Measurements from ENCODE around the gene NOLC1. TPM values are rescaled to one million over a fixed set of nuclear protein-coding genes. Genes with fewer than 3 reads are reported as not detected.
A peak's percentile ranks its signal among the peaks of the same experiment; 100 is the strongest.

Gene NOLC1
- polyA plus RNA-seq, 3 donors = 10.0 to 32.1 (median 19.3) TPM

GRCh38 chr10:102191956-102192355 lies 39.8 kb downstream of the NOLC1 start:
- no peaks in the 10 kb centered on the region for H3K36me3 Mint-ChIP-seq
- Histone ChIP-seq H3K4me1 (ENCODE audit: control insufficient read depth in 1 of 2, insufficient read depth in 2 of 2, low read length in 2 of 2) (peaks cover 2 to 11% of the 10 kb centered on the region in 2 donors), H3K27me3 (ENCODE audit: control insufficient read depth in 2 of 2, insufficient read depth in 2 of 2, low read length in 2 of 2) (no peaks in the 10 kb centered on the region), H3K4me3 (replicated peaks in 1 of 3; ENCODE audit: low read depth in 2 of 3, low read length in 3 of 3) (no peak overlapping the region), H3K36me3 (replicated peaks in 1 of 2; ENCODE audit: control insufficient read depth in 1 of 2, insufficient read depth in 2 of 2, low read length in 2 of 2) (no peaks in the 10 kb centered on the region), H3K9ac (ENCODE audit: insufficient read depth, low read length, poor library complexity, severe bottlenecking) (no peak overlapping the region), H3K79me2 (ENCODE audit: insufficient read depth, low read length) (no peaks in the 10 kb centered on the region), H4K20me1 (ENCODE audit: insufficient read depth, low read length) (no peaks in the 10 kb centered on the region), H3K27ac (ENCODE audit: low read depth in 1 of 2, low read length in 2 of 2) (no peak overlapping the region), H3K9me3 (replicated peaks in 1 of 2; ENCODE audit: control insufficient read depth in 1 of 2, insufficient read depth in 1 of 2, low read length in 2 of 2) (peaks cover 12 to 25% of the 10 kb centered on the region in 2 donors), H2AFZ (ENCODE audit: insufficient read depth, low read depth, low read length, poor library complexity, severe bottlenecking) (no peak overlapping the region), H3K4me2 (replicated peaks; ENCODE audit: extremely low read depth, low read length, poor library complexity, severe bottlenecking) (no peak overlapping the region)
- H3K9me3 Mint-ChIP-seq = peaks cover 13 to 26% (median 22%) of the 10 kb centered on the region in 7 donors
- 94% methylated on average over 3 of the region's 7 CpGs for WGBS (ENCODE audit: insufficient coverage)
- intact Hi-C loops (cut with micrococcal nuclease) = no loop called here
- DNase-seq = no peak
- H3K4me1 Mint-ChIP-seq = peaks cover 11% of the 10 kb centered on the region
- no peak for TF ChIP-seq CTCF (IDR thresholded peaks at IDR 0.05)
- H3K27me3 Mint-ChIP-seq (ENCODE audit: low read depth in 3 of 3) = peaks cover 0 to 6% (median 2%) of the 10 kb centered on the region in 3 donors
- H3K4me3 Mint-ChIP-seq = no peak overlapping the region
- H3K27ac Mint-ChIP-seq = no peak overlapping the region

GRCh38 chr10:102195296-102195870 lies 43.2 kb downstream of the NOLC1 start:
- no peak overlapping the region for H3K4me3 ChIP-seq (replicated peaks in 1 of 3; ENCODE audit: low read depth in 2 of 3, low read length in 3 of 3)
- H3K27ac Mint-ChIP-seq = no peak overlapping the region
- peaks cover 12 to 23% of the 10 kb centered on the region in 2 donors for H3K9me3 ChIP-seq (replicated peaks in 1 of 2; ENCODE audit: control insufficient read depth in 1 of 2, insufficient read depth in 1 of 2, low read length in 2 of 2)
- H3K27me3 Mint-ChIP-seq (ENCODE audit: low read depth in 3 of 3) = peaks cover 2 to 6% (median 2%) of the 10 kb centered on the region in 3 donors
- no peak overlapping the region for H3K9ac ChIP-seq (ENCODE audit: insufficient read depth, low read length, poor library complexity, severe bottlenecking)
- H3K27ac ChIP-seq (ENCODE audit: low read depth in 1 of 2, low read length in 2 of 2) = no peak overlapping the region
- H3K4me1 Mint-ChIP-seq = peaks cover 2% of the 10 kb centered on the region
- no peak overlapping the region for H3K4me3 Mint-ChIP-seq
- H3K4me2 ChIP-seq (replicated peaks; ENCODE audit: extremely low read depth, low read length, poor library complexity, severe bottlenecking) = no peak overlapping the region
- H3K79me2 ChIP-seq (ENCODE audit: insufficient read depth, low read length) = no peaks in the 10 kb centered on the region
- no peak overlapping the region for H2AFZ ChIP-seq (ENCODE audit: insufficient read depth, low read depth, low read length, poor library complexity, severe bottlenecking)
- H3K9me3 Mint-ChIP-seq = peaks cover 13 to 23% (median 20%) of the 10 kb centered on the region in 7 donors
- DNase-seq = peak in 2 of 3 donors; percentile 16 to 33
- H3K36me3 ChIP-seq (replicated peaks in 1 of 2; ENCODE audit: control insufficient read depth in 1 of 2, insufficient read depth in 2 of 2, low read length in 2 of 2) = no peaks in the 10 kb centered on the region
- no peaks in the 10 kb centered on the region for H3K27me3 ChIP-seq (ENCODE audit: control insufficient read depth in 2 of 2, insufficient read depth in 2 of 2, low read length in 2 of 2)
- no peak for TF ChIP-seq CTCF (IDR thresholded peaks at IDR 0.05)
- no peaks in the 10 kb centered on the region for H4K20me1 ChIP-seq (ENCODE audit: insufficient read depth, low read length)
- no peaks in the 10 kb centered on the region for H3K36me3 Mint-ChIP-seq
- WGBS (ENCODE audit: insufficient coverage) = 86% methylated on average over 2 of the region's 6 CpGs
- H3K4me1 ChIP-seq (ENCODE audit: control insufficient read depth in 1 of 2, insufficient read depth in 2 of 2, low read length in 2 of 2) = no peaks in the 10 kb centered on the region
- intact Hi-C loops (cut with micrococcal nuclease) = no loop called here

Measured in CD14-positive monocyte (primary cell).